ENCODE data around the gene SEPTIN11. TPM values are rescaled to one million over a fixed set of nuclear protein-coding genes. Genes with fewer than 3 reads are reported as not detected.

Gene SEPTIN11
- total and polyA plus RNA-seq, 4 donors = 17.2 to 37.4 (median 25.1) TPM

DNA sequence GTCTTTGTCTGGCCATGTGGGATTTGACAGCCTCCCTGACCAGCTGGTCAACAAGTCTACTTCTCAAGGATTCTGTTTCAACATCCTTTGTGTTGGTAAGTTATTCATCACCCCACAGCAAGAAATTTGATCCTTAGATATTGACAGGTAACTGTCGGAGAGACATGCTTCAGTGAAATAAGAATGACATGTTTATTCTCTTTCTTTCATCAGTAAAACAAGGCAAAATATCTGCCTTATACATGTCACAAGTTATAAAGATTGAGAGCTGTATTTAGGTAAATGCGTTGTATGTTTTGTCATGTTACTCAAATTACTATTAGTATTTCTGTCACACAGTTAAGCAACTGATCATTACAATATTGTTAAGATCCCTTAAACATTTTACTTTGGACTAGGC is 46.9 kb downstream of the SEPTIN11 start:
- TF ChIP-seq, protein P1, sequence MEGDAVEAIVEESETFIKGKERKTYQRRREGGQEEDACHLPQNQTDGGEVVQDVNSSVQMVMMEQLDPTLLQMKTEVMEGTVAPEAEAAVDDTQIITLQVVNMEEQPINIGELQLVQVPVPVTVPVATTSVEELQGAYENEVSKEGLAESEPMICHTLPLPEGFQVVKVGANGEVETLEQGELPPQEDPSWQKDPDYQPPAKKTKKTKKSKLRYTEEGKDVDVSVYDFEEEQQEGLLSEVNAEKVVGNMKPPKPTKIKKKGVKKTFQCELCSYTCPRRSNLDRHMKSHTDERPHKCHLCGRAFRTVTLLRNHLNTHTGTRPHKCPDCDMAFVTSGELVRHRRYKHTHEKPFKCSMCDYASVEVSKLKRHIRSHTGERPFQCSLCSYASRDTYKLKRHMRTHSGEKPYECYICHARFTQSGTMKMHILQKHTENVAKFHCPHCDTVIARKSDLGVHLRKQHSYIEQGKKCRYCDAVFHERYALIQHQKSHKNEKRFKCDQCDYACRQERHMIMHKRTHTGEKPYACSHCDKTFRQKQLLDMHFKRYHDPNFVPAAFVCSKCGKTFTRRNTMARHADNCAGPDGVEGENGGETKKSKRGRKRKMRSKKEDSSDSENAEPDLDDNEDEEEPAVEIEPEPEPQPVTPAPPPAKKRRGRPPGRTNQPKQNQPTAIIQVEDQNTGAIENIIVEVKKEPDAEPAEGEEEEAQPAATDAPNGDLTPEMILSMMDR (IDR thresholded peaks at IDR 0.05; ENCODE audit: low read depth, low read length, missing input control) = no peak
- TF ChIP-seq NR2F2 (IDR thresholded peaks at IDR 0.05) = no peak
- 98% methylated on average over 2 of the region's 2 CpGs for WGBS
- Histone ChIP-seq H3K4me1 (ENCODE audit: control insufficient read depth in 4 of 4, insufficient read depth in 4 of 4, low read length in 3 of 4) (no peaks in the 10 kb centered on the region), H3K9ac (ENCODE audit: low read depth in 1 of 2, low read length in 2 of 2) (no peak overlapping the region), H3K9me3 (ENCODE audit: control insufficient read depth in 4 of 4, low read length in 3 of 4) (no peaks in the 10 kb centered on the region), H3K27me3 (ENCODE audit: control insufficient read depth in 4 of 4, insufficient read depth in 4 of 4, low read length in 3 of 4) (no peaks in the 10 kb centered on the region), H3K36me3 (ENCODE audit: control insufficient read depth in 4 of 4, insufficient read depth in 3 of 4, low read depth in 1 of 4, low read length in 3 of 4) (peaks cover 0 to 17% (median 11%) of the 10 kb centered on the region in 4 donors), H3K27ac (ENCODE audit: low read depth in 1 of 2, low read length in 2 of 2) (no peak overlapping the region), H3K4me3 (ENCODE audit: low read depth in 1 of 3, low read length in 3 of 3) (no peak overlapping the region)
- no peak for DNase-seq (ENCODE audit: low spot score)

DNA sequence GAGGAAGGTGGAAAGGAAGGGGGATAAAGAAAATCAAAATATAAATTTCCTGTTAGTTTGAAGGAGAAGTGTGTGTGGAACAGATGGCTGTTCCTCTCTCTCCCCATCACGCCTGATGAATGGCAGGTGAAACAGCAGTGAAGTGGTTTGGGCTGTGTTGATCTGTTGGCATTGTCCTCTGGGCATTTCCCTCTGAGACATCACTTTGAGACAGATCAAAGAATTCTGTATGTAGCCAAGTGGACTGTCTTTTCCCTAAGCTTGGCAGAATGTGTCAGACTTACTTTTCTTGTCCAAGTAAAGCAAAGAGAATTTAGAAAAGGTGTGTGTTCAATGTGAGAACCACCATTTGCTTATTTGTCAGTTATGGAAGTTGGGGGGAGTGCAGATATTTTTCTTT is 47.5 kb downstream of the SEPTIN11 start:
- Histone ChIP-seq H3K27me3 (ENCODE audit: control insufficient read depth in 4 of 4, insufficient read depth in 4 of 4, low read length in 3 of 4) (no peaks in the 10 kb centered on the region), H3K4me3 (ENCODE audit: low read depth in 1 of 3, low read length in 3 of 3) (no peak overlapping the region), H3K27ac (ENCODE audit: low read depth in 1 of 2, low read length in 2 of 2) (no peak overlapping the region), H3K9me3 (ENCODE audit: control insufficient read depth in 4 of 4, low read length in 3 of 4) (no peaks in the 10 kb centered on the region), H3K9ac (ENCODE audit: low read depth in 1 of 2, low read length in 2 of 2) (no peak overlapping the region), H3K36me3 (ENCODE audit: control insufficient read depth in 4 of 4, insufficient read depth in 3 of 4, low read depth in 1 of 4, low read length in 3 of 4) (peaks cover 0 to 17% (median 11%) of the 10 kb centered on the region in 4 donors), H3K4me1 (ENCODE audit: control insufficient read depth in 4 of 4, insufficient read depth in 4 of 4, low read length in 3 of 4) (no peaks in the 10 kb centered on the region)
- 100% methylated on average over 1 of the region's 1 CpG for WGBS
- TF ChIP-seq RAD21 (IDR thresholded peaks at IDR 0.05) (no peak), NR2F2 (IDR thresholded peaks at IDR 0.05) (no peak), FOXA2 (IDR thresholded peaks at IDR 0.05) (no peak), JUND (IDR thresholded peaks at IDR 0.05) (no peak), TAF1 (conservative IDR thresholded peaks at IDR 0.05) (no peak), FOXA1 (IDR thresholded peaks at IDR 0.05) (no peak)
- TF ChIP-seq, protein P2, sequence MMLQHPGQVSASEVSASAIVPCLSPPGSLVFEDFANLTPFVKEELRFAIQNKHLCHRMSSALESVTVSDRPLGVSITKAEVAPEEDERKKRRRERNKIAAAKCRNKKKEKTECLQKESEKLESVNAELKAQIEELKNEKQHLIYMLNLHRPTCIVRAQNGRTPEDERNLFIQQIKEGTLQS (IDR thresholded peaks at IDR 0.05) = no peak
- TF ChIP-seq, protein P1 (IDR thresholded peaks at IDR 0.05; ENCODE audit: low read depth, low read length, missing input control) = no peak
- TF ChIP-seq, protein P3, sequence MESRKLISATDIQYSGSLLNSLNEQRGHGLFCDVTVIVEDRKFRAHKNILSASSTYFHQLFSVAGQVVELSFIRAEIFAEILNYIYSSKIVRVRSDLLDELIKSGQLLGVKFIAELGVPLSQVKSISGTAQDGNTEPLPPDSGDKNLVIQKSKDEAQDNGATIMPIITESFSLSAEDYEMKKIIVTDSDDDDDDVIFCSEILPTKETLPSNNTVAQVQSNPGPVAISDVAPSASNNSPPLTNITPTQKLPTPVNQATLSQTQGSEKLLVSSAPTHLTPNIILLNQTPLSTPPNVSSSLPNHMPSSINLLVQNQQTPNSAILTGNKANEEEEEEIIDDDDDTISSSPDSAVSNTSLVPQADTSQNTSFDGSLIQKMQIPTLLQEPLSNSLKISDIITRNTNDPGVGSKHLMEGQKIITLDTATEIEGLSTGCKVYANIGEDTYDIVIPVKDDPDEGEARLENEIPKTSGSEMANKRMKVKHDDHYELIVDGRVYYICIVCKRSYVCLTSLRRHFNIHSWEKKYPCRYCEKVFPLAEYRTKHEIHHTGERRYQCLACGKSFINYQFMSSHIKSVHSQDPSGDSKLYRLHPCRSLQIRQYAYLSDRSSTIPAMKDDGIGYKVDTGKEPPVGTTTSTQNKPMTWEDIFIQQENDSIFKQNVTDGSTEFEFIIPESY (IDR thresholded peaks at IDR 0.05) = no peak
- TF ChIP-seq, protein P4, sequence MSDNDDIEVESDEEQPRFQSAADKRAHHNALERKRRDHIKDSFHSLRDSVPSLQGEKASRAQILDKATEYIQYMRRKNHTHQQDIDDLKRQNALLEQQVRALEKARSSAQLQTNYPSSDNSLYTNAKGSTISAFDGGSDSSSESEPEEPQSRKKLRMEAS (IDR thresholded peaks at IDR 0.05) = no peak
- no peak for DNase-seq (ENCODE audit: low spot score)

DNA sequence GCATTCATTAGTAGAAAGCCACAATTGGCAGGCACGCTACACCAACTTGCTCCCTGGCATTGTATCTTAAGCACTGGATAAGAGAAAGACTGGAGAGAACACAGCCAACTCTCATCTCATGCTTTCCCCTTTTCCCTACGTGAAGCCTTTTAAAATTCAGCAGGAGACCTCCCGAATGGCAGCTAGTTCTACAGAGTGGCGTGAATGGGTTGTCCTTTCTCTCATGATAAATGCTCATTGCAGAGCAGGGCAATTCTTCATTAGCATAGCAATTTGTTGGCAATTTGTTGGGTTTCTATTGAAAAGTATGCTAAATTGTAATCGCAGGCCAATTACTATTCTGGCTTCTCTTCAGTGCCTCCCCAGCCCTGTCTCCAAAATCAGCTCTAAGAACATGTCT is 48.0 kb downstream of the SEPTIN11 start:
- Histone ChIP-seq H3K9me3 (ENCODE audit: control insufficient read depth in 4 of 4, low read length in 3 of 4) (no peaks in the 10 kb centered on the region), H3K27me3 (ENCODE audit: control insufficient read depth in 4 of 4, insufficient read depth in 4 of 4, low read length in 3 of 4) (no peaks in the 10 kb centered on the region), H3K4me1 (ENCODE audit: control insufficient read depth in 4 of 4, insufficient read depth in 4 of 4, low read length in 3 of 4) (no peaks in the 10 kb centered on the region), H3K9ac (ENCODE audit: low read depth in 1 of 2, low read length in 2 of 2) (no peak overlapping the region), H3K4me3 (ENCODE audit: low read depth in 1 of 3, low read length in 3 of 3) (no peak overlapping the region), H3K36me3 (ENCODE audit: control insufficient read depth in 4 of 4, insufficient read depth in 3 of 4, low read depth in 1 of 4, low read length in 3 of 4) (peaks cover 0 to 17% (median 11%) of the 10 kb centered on the region in 4 donors), H3K27ac (ENCODE audit: low read depth in 1 of 2, low read length in 2 of 2) (no peak overlapping the region)
- no peak for DNase-seq (ENCODE audit: low spot score)
- 98% methylated on average over 5 of the region's 5 CpGs for WGBS
- no peak for TF ChIP-seq HNF4A (conservative IDR thresholded peaks at IDR 0.05)
- no peak for TF ChIP-seq SP1 (IDR thresholded peaks at IDR 0.05)
- TF ChIP-seq, protein P3 (IDR thresholded peaks at IDR 0.05) = no peak
- no peak for TF ChIP-seq FOXA1 (IDR thresholded peaks at IDR 0.05)
- TF ChIP-seq, protein P1 (IDR thresholded peaks at IDR 0.05; ENCODE audit: low read depth, low read length, missing input control) = no peak
- TF ChIP-seq YY1 (IDR thresholded peaks at IDR 0.05) = no peak
- TF ChIP-seq GABPA (IDR thresholded peaks at IDR 0.05 in 1 of 2, conservative IDR thresholded peaks at IDR 0.05 in 1 of 2) = no peak

Measured in liver (tissue), 9 donors.